SK-N-SH (cell line): ENCODE results near the gene STKLD1.

ENCODE experiments used
- CTCF ChIP-seq: fragments of 200-600 bp; sonication (generic); IDR thresholded peaks from 2 replicates; pipeline ENCODE4 v1.6.1; 2017; ENCODE audit warnings: antibody characterized with exemption, mild to moderate bottlenecking, moderate library complexity
- JUND ChIP-seq: IDR thresholded peaks from 2 replicates; pipeline ENCODE4 v1.4.0; 2012
- MXI1 ChIP-seq: IDR thresholded peaks from 2 replicates; pipeline ENCODE4 v1.6.1; 2012; ENCODE audit warnings: mild to moderate bottlenecking, low read depth, low read length, improper control_type of control experiment
- RAD21 ChIP-seq: IDR thresholded peaks from 2 replicates; pipeline ENCODE4 v1.6.1; 2012; ENCODE audit warnings: mild to moderate bottlenecking, low read length
- YY1 ChIP-seq: IDR thresholded peaks from 2 replicates; pipeline ENCODE4 v1.4.0; 2012; ENCODE audit warnings: low read depth, mild to moderate bottlenecking

DNA sequence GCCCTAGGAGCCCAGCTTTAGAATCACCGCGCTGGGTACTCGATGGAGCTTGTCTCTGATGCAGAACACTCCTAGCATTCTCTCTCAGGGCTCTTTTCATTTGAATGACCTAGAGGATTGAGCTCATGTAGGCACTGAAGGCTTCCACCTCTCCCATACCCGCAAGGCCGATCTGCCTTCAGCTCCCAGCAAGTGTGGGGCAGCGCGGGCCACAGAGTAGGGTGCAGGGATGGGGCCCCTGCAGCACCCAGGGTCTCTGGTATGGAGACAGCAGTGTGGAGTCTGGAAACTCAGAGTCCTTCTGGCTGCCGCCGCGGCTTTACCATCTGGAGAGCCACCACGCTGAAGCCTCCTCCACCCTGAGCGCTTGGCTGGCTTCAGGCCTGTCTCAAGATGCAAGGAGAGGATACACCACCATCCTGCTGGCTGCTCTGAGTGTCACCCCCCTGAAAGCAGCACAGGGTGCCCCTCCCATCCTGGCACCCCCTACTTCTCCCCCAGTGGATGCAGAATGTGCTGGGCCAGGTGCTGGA, 12.9 kb downstream of the STKLD1 start:
- TF ChIP-seq CTCF (no peak), RAD21 (no peak), JUND (no peak), YY1 (no peak), MXI1 (no peak)
